Panc1 (cell line): Measurements from ENCODE around the gene GSTA5. TPM values are rescaled to one million over a fixed set of nuclear protein-coding genes. Genes with fewer than 3 reads are reported as not detected.

Experiments used
- ATAC-seq: fragments of 200-7000 bp; cut with Tn5 transposase; 2 replicates; pipeline ENCODE4 v1.9.1; 2020; ENCODE audit warnings: mild to moderate bottlenecking, moderate library complexity
- BruUV-seq: library from RNA; stranded (reverse); fragments of 400-500 nt; replicated peaks from 2 replicates; lab custom pipeline; 2021; lab: Mats Ljungman, UMichigan
- CTCF ChIA-PET: fragments of 300-600 bp; sonication (Branson Sonifier 250); formaldehyde crosslinking; loops from one replicate; lab custom pipeline; 2022; ENCODE audit warnings: antibody characterized with exemption; lab: Charles Lee
- POLR2A ChIA-PET: fragments of 300-600 bp; sonication (Branson Sonifier 250); formaldehyde crosslinking; loops from one replicate; lab custom pipeline; 2022; ENCODE audit warnings: antibody characterized with exemption; lab: Charles Lee
- DNase-seq: peaks from one replicate; pipeline ENCODE4 v3.0.0-alpha.2; 2010; ENCODE audit warnings: low read depth, low spot score
- H3K27ac ChIP-seq: 2 replicates; pipeline ENCODE4 v1.5.1; 2011; ENCODE audit warnings: mild to moderate bottlenecking, low read length, inconsistent platforms
- H3K27me3 ChIP-seq: fragments of 200-500 bp; sonication (Bioruptor generic); 2 replicates; pipeline ENCODE4 v1.6.0; 2014; ENCODE audit warnings: low read length, inconsistent platforms; ENCODE audit not compliant: control insufficient read depth, insufficient read depth
- H3K36me3 ChIP-seq: fragments of 200-500 bp; sonication (Bioruptor generic); 2 replicates; pipeline ENCODE4 v1.5.1; 2014; ENCODE audit warnings: inconsistent platforms, mild to moderate bottlenecking, low read length, moderate library complexity; ENCODE audit not compliant: control insufficient read depth, insufficient read depth
- H3K4me1 ChIP-seq: 2 replicates; pipeline ENCODE4 v1.5.1; 2011; ENCODE audit warnings: inconsistent platforms, mild to moderate bottlenecking, low read length, moderate library complexity; ENCODE audit not compliant: control insufficient read depth, insufficient read depth
- H3K4me3 ChIP-seq, 2 experiments: 2 replicates each; pipeline ENCODE4 v1.5.1; 2011 to 2012; ENCODE audit warnings: low read depth in 2 of 2, low read length in 2 of 2, mild to moderate bottlenecking in 2 of 2, inconsistent platforms in 1 of 2, moderate library complexity in 1 of 2
- H3K9me3 ChIP-seq: fragments of 200-500 bp; sonication (Bioruptor generic); 2 replicates; pipeline ENCODE4 v1.5.1; 2014; ENCODE audit warnings: low read depth, mild to moderate bottlenecking, inconsistent platforms, low read length, moderate library complexity; ENCODE audit not compliant: control insufficient read depth, insufficient read depth
- POLR2AphosphoS5 ChIP-seq: IDR thresholded peaks from 2 replicates; pipeline ENCODE4 v1.6.1; 2012; ENCODE audit warnings: mild to moderate bottlenecking, low read depth, low read length, moderate library complexity
- SIN3A ChIP-seq: IDR thresholded peaks from 2 replicates; pipeline ENCODE4 v1.6.1; 2012; ENCODE audit warnings: low read depth, mild to moderate bottlenecking, low read length, moderate library complexity, borderline replicate concordance; ENCODE audit not compliant: insufficient read depth
- TCF7L2 ChIP-seq: IDR thresholded peaks from 2 replicates; pipeline ENCODE4 v1.6.1; 2011; ENCODE audit warnings: mild to moderate bottlenecking, low read depth, low read length, inconsistent platforms
- in situ Hi-C: cut with HindIII; loops from 2 replicates; pipeline ENCODE4 v1.10.0; 2016; ENCODE audit warnings: low sequenced_read_pairs, low pct_unique_long_range_greater_than_20kb
- intact Hi-C: fragments of 100-400 bp; cut with micrococcal nuclease; formaldehyde crosslinking; loops from one replicate; pipeline ENCODE4 v1.10.0; 2022; ENCODE audit not compliant: unreplicated experiment
- total RNA-seq: library from RNA; stranded (reverse); gene quantifications from one replicate; pipeline ENCODE4 v1.2.1, GENCODE V29; 2021; ENCODE audit not compliant: unreplicated experiment
- TF ChIP-seq, protein P1 (sequence below): fragments of 450-650 bp; IDR thresholded peaks from 2 replicates; pipeline ENCODE4 v1.5.1; 2017; ENCODE audit warnings: mild to moderate bottlenecking
- TF ChIP-seq, protein P2 (sequence below), 2 experiments: IDR thresholded peaks; 2 replicates each; pipeline ENCODE4 v1.6.1; 2011 to 2012; ENCODE audit warnings: low read depth in 2 of 2, control low read depth in 1 of 2, low read length in 1 of 2, mild to moderate bottlenecking in 1 of 2, moderate library complexity in 1 of 2; ENCODE audit not compliant: insufficient read depth in 1 of 2

Gene GSTA5
- total RNA-seq, 1 experiment from 2014 or later, result not detected

DNA sequence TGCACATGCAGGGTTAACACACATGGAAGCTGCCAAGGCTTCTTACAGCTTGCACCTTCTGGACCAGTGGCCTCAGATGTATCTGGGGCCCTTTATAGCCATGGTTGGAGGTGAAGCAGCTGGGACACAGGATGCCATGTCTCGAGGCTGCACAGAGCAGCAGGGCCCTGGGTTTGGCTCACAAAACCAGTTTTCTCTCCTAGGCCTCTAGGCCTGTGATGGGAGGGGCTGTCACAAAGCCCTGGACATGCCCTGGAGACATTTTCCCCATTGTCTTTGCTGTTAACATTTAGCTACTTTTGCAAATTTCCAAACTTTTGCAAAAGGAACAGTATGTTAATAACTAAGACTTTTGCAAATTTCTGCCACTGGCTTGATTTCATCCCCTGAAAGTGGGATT, 18.8 kb downstream of the GSTA5 start:
- no peak for ATAC-seq
- TF ChIP-seq, protein P1, sequence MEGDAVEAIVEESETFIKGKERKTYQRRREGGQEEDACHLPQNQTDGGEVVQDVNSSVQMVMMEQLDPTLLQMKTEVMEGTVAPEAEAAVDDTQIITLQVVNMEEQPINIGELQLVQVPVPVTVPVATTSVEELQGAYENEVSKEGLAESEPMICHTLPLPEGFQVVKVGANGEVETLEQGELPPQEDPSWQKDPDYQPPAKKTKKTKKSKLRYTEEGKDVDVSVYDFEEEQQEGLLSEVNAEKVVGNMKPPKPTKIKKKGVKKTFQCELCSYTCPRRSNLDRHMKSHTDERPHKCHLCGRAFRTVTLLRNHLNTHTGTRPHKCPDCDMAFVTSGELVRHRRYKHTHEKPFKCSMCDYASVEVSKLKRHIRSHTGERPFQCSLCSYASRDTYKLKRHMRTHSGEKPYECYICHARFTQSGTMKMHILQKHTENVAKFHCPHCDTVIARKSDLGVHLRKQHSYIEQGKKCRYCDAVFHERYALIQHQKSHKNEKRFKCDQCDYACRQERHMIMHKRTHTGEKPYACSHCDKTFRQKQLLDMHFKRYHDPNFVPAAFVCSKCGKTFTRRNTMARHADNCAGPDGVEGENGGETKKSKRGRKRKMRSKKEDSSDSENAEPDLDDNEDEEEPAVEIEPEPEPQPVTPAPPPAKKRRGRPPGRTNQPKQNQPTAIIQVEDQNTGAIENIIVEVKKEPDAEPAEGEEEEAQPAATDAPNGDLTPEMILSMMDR, result no peak
- TF ChIP-seq SIN3A, result no peak
- Histone ChIP-seq H3K27me3 (no peaks in the 10 kb centered on the region; the same call in 1 of the 2 replicates), H3K4me1 (no peaks in the 10 kb centered on the region), H3K36me3 (no peaks in the 10 kb centered on the region), H3K4me3 (no peak overlapping the region), H3K27ac (no peak overlapping the region), H3K9me3 (no peaks in the 10 kb centered on the region)
- in situ Hi-C loops, result no loop called here
- no peak for DNase-seq
- BruUV-seq, result no TSS peak
- ChIA-PET CTCF (no interaction called here), POLR2A (no interaction called here)
- intact Hi-C loops, result no loop called here

DNA sequence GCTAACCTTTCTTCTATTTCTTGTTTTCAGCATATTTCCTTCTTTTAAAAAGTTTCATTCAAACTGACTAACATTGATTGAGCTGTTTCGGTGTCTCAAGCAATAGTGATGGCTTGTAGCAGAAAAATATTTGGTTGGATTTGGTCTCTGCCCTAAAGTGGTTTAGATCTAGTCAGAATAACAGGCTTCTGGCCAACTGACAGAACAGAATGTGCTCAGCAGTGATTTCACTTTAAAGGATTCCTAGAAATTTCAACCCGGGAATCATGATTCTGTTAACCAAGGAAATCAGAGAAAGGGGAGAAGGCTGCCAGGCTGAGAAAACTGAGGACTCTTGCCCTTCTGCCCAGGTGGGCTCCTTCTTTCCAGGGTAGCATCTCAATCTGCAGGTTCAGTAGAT, 20.4 kb downstream of the GSTA5 start:
- in situ Hi-C loops (no loop called here), intact Hi-C loops (no loop called here)
- TF ChIP-seq, protein P2, sequence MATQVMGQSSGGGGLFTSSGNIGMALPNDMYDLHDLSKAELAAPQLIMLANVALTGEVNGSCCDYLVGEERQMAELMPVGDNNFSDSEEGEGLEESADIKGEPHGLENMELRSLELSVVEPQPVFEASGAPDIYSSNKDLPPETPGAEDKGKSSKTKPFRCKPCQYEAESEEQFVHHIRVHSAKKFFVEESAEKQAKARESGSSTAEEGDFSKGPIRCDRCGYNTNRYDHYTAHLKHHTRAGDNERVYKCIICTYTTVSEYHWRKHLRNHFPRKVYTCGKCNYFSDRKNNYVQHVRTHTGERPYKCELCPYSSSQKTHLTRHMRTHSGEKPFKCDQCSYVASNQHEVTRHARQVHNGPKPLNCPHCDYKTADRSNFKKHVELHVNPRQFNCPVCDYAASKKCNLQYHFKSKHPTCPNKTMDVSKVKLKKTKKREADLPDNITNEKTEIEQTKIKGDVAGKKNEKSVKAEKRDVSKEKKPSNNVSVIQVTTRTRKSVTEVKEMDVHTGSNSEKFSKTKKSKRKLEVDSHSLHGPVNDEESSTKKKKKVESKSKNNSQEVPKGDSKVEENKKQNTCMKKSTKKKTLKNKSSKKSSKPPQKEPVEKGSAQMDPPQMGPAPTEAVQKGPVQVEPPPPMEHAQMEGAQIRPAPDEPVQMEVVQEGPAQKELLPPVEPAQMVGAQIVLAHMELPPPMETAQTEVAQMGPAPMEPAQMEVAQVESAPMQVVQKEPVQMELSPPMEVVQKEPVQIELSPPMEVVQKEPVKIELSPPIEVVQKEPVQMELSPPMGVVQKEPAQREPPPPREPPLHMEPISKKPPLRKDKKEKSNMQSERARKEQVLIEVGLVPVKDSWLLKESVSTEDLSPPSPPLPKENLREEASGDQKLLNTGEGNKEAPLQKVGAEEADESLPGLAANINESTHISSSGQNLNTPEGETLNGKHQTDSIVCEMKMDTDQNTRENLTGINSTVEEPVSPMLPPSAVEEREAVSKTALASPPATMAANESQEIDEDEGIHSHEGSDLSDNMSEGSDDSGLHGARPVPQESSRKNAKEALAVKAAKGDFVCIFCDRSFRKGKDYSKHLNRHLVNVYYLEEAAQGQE (IDR thresholded peaks at IDR 0.05; ENCODE audit: insufficient read depth in 1 of 2, low read depth in 2 of 2, low read length in 1 of 2), result no peak
- TF ChIP-seq, protein P1, result no peak
- no peak for TF ChIP-seq TCF7L2
- TF ChIP-seq POLR2AphosphoS5, result no peak
- TF ChIP-seq SIN3A, result no peak
- ChIA-PET POLR2A (no interaction called here), CTCF (no interaction called here)
- Histone ChIP-seq H3K4me1 (no peaks in the 10 kb centered on the region), H3K4me3 (no peak overlapping the region), H3K36me3 (no peaks in the 10 kb centered on the region), H3K27ac (no peak overlapping the region), H3K27me3 (no peaks in the 10 kb centered on the region; the same call in 1 of the 2 replicates), H3K9me3 (no peaks in the 10 kb centered on the region)
- no TSS peak for BruUV-seq
- DNase-seq, result no peak
- no peak for ATAC-seq
